ENCODE results near the gene HAVCR2. TPM values are rescaled to one million over a fixed set of nuclear protein-coding genes. Genes with fewer than 3 reads are reported as not detected.

Gene HAVCR2
- 1 to 10 TPM; 1.5 to 3.1 (median 2.3) TPM for polyA plus RNA-seq (ENCODE audit: insufficient read length in 10 of 10)
- long read RNA-seq, donor 1: 0 reads
- long read RNA-seq, donor 2, partial matches to known transcripts: 0 of 1 reads
- long read RNA-seq, donor 2, other reads (novel, unspliced or antisense): 0 of 1 reads
- long read RNA-seq, donor 3: 0 reads
- long read RNA-seq, donor 4: 0 reads
- long read RNA-seq, donor 5: 0 reads
- long read RNA-seq, donor 6, partial matches to known transcripts: 0 of 2 reads
- long read RNA-seq, donor 6, other reads (novel, unspliced or antisense): 0 of 2 reads
- long read RNA-seq, donor 7: 0 reads
- long read RNA-seq, donor 8: 0 reads
- long read RNA-seq, donor 9: 0 reads

DNA sequence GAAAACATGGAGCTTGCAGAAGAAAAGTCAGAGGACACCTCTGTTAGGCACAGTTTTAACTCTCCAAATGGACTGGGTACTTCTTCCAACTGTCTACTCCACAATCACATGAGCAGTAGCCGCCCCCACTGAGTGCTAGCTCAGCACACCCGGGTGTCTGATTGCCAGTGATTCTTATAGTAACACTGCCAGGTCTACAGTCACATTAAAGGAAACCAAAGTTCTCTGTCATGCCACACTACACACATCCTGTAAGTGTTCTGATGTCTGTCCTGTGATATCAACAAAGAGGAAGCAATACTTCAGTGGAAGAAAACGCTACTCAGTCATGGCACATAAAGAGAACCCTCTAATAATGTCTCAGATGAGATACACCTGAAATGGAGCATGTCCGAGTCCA, at the start of gene HAVCR2:
HAVCR2 (minus strand) TSS at position 69 of the 400 bp plus-strand sequence; CDS start at position 8, 61 bp downstream.
- DNase-seq: peak in 2 of 3 donors; percentile 8 to 20

DNA sequence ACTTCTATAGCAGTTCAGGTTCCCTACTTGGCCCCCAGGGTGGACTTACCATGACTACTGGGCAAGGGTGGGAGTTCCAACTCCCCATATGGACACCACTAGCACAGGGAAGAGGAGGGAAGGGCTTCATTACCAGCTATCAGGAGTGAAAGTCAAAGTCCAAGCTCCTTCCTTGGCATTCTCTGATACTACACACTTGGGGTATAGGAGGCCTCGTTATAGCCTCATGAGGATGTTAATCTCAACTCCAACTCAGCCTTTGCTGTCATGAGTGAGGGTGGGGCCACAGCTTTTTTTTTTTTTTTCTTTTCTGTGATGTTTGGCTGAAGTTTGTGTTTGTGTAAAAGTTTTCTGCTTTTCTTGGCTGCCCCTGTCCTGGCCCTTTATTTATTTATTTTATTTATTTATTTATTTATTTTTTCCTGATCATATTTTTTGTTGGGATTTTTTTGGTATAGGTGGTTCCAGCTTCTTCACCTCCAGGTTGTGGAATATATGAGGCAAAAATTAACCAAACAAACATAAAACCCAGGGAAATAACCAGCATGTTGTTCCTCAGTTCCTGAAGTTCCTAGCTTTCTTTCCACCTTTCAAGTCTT, 48.5 kb upstream of the HAVCR2 start:
- no peak for DNase-seq

DNA sequence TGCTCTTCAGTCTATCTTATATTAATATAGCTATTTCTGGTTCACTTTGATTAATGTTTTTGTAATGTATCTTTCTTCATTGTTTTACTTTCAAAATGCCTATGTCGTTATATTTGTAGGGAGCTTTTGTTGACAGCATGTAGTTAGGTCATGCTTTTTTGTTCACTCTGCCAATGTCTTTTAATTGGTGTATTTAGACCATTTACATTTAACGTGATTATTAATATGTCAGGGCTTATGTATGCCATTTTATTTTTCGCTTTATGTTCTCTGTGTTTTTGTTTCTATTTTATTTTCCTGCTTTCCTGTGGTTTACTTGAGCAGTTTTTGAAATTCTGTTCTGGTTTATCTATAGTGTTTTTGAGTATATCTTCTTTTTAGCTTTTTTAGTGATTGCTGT, 46.5 kb upstream of the HAVCR2 start:
- DNase-seq: no peak

DNA sequence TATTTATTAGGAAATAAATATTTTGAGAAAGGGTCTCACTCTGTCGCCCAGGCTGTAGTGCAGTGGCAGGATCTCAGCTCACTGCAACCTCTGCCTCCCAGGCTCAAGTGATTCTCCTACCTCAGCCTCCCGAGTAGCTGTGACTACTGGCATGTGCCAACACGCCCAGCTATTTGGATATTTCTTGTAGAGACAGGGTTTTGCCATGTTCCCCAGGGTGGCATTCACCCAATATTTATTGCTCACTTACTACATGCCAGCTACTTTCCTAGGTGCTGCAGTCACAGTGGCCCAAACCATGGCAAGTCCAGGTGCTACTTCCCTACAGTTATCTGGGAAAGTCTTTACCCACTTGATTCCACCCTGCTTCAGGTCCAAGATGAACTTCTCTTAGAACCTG, 42.2 kb upstream of the HAVCR2 start:
- no peak for DNase-seq

DNA sequence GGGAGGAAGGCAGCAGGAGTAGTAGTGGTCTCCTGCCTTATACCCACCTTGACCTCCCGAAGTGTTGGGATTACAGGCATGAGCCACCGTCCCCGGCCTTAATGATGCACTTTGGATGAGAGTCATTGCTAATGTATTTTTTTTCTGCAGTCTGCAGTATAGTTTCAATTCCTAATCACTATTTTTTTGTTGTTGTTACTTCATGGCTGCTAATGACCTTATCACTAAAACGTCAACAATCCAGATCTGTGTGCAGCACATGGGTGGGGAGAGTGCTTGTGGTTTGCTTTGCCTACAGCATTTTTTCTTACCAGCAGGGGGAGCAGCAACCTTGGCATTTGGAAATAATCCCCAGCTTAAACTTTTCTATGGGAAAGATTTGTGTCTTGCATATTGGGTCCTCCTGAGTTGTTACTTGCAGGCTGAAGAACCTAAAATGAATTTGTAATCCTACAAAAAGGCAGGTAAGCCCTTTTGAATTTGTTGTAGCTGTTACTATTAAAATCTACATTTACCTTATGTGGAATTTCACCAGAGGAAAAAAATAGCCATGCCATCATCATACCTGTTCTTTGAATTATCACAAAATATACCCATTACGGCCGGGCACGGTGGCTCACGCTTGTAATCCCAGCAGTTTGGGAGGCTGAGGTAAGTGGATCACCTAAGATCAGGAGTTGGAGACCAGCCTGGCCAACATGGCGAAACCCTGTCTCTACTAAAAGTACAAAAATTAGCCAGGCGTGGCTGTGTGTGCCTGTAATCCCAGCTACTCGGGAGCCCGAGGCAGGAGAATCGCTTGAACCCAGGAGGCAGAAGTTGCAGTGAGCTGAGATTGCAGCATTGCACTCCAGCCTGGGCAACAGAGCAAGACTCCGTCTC, 40.1 kb upstream of the HAVCR2 start:
- DNase-seq: peak; percentile 68 to 81 (median 76)

DNA sequence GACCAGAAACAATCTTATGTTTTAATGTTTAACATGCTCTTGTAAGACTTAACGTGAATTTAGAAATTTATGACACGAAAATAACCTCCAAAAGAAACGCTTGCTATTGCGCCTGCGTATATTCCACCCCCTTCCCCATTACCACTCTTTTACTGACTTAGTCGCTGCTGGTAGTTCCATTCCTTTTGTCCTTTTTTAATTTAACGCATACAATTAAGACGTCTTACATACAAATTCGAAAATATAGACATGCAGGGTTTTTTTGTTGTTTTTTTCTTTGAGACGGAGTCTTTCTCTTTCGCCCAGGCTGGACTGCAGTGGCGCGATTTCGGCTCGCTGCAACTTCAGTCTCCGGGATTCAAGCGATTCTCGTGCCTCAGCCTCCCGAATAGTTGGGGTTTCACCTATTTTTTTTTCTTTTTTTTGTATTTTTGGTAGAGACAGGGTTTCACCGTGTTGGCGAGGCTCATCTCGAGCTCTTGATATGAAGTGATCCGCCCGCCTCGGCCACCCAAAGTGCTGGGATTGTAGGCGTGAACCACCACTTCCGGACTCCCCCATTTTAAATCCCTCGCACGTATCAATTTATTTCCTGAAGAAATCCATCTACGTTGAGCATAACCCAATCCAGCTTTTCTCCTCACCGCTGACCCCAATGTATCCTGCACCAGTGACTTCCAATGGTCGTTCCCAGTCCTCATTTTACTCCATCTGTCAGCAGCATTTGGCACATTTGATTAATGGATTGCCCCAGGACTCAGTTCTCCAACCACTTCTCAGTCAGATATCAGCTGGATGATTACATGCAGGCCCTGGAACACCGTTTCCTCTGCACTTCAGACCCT, 34.5 kb upstream of the HAVCR2 start:
- DNase-seq: peak in 1 of 3 donors; percentile 53

DNA sequence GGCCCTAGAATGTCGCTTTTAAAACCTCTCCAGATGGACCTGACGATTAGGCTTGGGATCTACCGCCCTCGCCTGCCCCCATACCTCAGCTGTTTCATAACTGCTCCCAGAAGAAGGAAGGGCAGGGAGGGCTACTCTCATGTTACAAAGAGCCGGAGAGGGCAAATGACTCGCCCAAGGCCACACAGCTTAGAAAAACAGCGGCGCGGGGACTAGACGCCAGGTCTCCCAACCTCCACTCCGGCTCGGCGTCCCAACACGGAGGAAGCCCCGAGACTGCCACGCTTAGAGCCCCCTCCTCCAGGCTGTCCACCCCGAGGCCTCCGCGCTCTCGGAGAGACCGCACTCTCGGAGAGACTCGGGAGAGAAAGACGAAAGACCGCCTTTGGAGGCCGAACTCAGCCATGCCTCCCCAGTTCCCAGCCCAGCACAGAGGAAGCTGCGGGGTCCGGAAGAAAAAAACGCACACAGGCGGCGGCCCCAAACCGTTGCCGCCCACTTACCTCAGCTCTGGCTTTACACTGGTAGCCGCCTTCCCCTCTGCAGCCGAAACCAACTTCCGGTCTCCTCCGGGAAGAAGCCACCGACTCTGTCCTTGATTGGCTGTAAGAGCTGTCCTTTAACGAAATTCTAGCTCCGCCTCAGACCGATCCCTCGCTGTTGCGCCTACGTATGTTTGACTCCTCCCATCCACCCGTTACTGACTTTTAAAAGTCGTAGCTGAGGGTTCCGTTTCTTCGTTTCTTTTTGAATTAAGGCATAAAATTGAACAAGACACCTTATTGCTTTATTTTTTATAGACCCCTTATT, 33.7 kb upstream of the HAVCR2 start, which contains the start of gene MED7:
MED7 (minus strand) TSS at position 549 of the 810 bp plus-strand sequence. CDS start 3,434 bp downstream, outside the sequence.
- peak; percentile 99 to 100 (median 99) for DNase-seq

DNA sequence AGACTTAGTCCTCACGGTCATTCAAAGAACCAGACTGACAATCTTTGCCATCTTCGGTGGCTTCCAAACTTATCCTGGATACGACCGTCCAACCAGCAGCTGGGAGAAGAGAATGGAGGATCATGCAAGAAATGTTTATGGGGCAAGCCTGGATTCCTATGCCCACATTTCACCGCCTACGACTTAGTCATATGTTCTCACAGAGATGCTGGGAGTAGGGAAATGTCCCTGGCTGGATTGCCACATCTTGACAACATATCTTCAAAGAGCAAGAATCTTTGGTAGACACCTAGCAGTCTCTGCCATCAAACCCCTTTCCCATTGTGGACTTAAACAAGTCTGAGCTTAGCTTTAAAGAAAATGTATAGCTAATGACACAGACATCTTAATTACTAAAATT, 28.8 kb upstream of the HAVCR2 start:
- DNase-seq: no peak

- no peak for DNase-seq
Measured at GRCh38 chr5:157132281-157132612, 23.4 kb upstream of the HAVCR2 start.

GRCh38 chr5:157130925-157131324, 22.1 kb upstream of the HAVCR2 start:
- DNase-seq: no peak

DNA sequence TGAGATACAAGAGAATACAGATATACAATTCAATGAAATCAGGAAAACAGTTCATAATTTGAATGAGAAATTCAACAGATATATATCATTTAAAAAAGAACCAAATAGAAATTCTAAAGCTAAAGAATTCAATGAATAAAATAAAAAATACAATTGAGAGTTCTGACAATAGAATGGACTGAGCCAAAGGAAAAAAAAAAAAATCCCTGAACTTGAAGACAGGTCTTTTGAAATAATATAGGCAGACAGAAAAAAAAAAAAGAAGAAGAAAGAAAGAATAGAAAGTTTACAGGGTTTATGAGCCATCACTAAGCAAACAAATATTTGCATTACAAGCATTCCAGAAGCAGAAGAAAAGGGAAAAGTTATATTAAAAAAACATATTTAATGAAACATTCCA, 12.9 kb upstream of the HAVCR2 start:
- DNase-seq: no peak

- no peak for DNase-seq
Measured at GRCh38 chr5:157120102-157120501, 11.3 kb upstream of the HAVCR2 start.

DNA sequence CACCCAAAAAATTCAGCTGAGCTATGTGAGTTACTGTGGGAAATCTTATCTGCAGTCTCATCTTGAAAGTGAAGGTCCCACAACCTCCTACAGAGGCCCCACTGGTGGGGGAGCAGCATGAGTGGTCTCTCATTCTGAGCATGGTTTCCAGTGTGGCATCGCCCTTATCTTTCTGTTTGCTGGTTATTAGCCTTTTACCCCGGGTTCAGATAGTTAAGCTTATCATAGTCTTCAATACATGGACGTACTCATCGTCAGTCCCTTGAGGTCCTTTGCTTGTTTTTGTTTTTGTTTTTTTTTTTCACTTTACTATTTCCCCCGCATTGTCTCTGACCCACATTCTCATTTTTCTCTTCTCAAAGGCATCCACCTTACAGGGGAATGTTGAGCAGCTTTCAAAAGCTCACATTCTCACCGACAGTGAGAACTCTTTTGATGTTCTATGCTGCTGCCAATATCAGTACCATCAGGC, 7.7 kb upstream of the HAVCR2 start:
- no peak for DNase-seq

- peak in 1 of 3 donors; percentile 28 for DNase-seq
Measured at GRCh38 chr5:157115502-157115901, 6.7 kb upstream of the HAVCR2 start.

GRCh38 chr5:157115012-157115411, 6.2 kb upstream of the HAVCR2 start:
- DNase-seq: no peak

- peak; percentile 27 to 86 (median 59) for DNase-seq
Measured at GRCh38 chr5:157113002-157113401, 4.2 kb upstream of the HAVCR2 start.

DNA sequence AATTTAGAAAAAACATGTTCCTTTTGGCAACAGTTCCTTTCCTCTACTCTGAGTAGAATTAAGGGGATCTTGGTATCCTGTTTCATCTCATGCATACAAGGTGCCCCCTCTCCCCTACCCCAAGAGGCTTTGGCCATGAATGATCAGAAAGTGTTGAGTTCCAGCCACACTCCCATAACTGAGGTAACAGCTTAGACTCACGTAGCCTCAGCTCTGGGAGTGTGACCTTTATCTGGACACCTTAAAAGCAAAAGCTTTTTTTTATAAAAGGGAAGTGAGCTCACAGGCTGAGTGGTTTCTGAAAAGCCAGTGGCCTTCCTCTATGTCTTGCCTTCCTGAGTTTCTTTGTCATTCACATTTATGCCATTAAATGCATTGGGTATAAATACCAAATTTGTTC, 900 bp upstream of the HAVCR2 start:
- DNase-seq: no peak

DNA sequence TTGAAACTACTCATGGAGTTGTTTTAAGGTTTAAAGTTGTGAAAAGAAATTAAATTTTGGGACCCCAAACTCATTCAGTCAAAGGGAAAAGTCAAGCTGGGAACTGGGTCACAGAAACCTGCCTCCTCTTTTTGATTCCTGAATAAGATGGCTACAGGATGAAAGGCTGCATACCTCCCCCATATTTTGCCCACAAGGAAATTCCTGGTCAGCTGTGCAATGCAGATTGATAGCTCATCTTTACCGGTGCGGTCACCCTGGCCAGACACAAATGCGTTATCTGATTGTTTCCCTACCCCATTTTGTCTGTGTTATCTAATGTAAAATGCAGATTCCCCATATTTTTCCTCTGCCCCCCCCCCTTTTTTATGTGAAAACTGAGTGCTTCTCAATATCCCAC, 1.3 kb downstream of the HAVCR2 start:
- DNase-seq: no peak

GRCh38 chr5:157106630-157107461, 2.0 kb downstream of the HAVCR2 start:
- DNase-seq: peak in 2 of 3 donors; percentile 3 to 17

Data from muscle of back (tissue), 13 donors.